GM20000 (cell line): ENCODE results near the gene SLC30A7.

Source experiments
- DNase-seq: peaks from one replicate; pipeline ENCODE4 v3.0.0; 2012; ENCODE audit warnings: low spot score
- CTCF ChIP-seq: IDR thresholded peaks from 2 replicates; pipeline ENCODE4 v1.5.1; 2012; ENCODE audit warnings: mild to moderate bottlenecking, control low read depth; ENCODE audit errors: extremely low read depth, missing control alignments

The SLC30A7 gene

GRCh38 chr1:100969327-100969726 is 73.4 kb downstream of the SLC30A7 start:
- no peak for TF ChIP-seq CTCF
- no peak for DNase-seq

GRCh38 chr1:100971021-100971420 is 75.1 kb downstream of the SLC30A7 start:
- TF ChIP-seq CTCF: no peak
- DNase-seq: no peak

DNA sequence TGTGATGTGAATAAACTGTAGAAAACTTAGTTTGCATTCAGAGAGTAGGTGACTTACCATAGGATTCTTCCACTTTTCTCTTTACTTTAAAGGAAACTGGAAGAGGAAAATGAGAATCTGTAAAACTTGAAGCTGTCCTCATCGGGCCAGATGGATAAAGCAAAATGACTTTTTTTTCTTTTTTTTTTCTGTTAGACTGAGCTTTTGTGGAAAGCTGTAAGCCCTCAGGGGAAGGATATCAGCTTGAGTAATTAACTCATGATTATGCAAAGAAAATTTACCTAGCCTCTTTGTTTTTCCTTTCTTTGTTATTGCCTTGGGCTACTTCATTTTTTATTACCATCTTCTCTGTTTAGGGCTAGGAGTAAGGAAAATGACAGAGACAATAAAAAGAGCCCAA is 76.3 kb downstream of the SLC30A7 start:
- no peak for TF ChIP-seq CTCF
- DNase-seq: no peak

DNA sequence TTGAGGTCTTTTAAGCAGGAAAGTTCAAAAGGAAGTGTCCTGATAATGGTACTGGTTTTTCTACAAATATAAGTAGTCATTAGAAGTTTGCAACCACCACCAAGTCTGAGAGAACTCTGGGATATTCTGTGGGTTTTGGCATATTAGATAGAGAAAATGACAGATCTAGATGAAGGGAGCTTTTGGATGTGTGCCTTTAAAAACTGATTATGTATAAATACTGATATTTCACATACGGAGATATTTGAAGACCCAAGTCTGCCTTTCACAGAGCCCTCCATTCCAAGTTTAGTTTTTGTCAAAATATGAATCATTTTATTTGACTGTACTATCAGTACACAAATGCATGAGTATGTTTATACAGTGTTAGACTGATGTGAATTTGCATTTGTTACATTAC is 81.0 kb downstream of the SLC30A7 start:
- TF ChIP-seq CTCF: no peak
- no peak for DNase-seq

DNA sequence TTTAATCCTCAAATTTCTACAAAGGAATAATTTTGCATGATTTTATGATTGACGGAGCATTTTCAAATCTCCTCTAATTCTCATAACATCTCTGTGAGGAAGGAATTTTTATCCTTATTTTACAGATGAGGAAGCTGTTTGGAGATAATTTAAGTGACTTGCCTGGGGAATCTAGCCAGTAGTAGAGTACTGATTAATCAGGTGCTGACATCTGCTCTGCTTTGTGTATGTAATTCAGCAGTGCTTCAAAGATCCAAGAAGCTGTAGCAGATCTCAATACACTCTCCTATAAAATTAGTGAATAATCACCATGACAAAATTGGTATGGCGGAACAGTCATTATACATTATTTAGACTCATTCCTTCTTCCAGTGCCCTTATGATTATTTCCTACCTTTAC is 83.7 kb downstream of the SLC30A7 start:
- TF ChIP-seq CTCF: no peak
- no peak for DNase-seq

DNA sequence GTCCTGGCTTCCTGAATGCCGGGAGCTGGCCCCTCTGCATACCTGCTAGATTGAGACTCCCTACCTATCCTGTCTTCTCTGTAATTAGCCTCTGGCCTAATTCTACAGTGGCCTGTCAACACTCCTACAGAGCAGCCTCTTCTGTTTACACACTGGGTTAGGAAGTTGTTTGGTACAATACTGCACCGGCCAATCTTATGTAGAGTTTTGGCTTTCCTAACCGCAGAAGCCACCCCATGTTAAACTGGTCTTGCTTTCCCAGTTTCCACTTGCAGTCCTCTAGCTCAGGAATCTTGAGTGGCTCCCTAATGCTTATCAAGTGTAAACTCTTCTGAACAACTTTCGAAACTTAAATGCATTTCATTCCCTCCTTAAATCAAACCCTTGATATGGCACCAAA is 86.9 kb downstream of the SLC30A7 start:
- no peak for DNase-seq
- no peak for TF ChIP-seq CTCF

DNA sequence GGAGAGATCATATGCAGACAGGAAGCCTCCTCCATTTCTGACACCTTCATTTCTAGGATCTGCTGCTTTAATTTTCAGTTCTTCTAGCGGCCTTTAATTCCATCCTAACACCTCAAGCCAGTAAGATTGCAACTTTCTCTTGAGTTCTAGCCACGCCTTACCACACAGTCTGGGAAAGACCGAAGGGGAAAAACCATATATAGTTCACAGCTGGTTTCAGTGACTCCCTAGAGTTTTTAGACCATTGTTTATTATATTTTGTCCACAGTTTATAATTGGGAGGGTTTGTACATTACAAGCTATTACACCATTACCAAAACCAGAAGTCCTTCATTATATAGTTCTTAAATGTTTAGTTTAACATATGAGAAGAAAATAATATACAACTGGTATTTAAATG is 92.2 kb downstream of the SLC30A7 start:
- DNase-seq: no peak
- TF ChIP-seq CTCF: no peak
